Activated naive CD4-positive, alpha-beta T cell treated with anti-CD3 and anti-CD28 coated beads, Interleukin-2, amount 10 ng/mL, durations not matched to agents 7 days and 5 days (primary cell): ENCODE data around the gene PRR18.

Source experiments
- CTCF ChIA-PET: fragments of 350-600 bp; sonication (Branson Sonifier 250); formaldehyde crosslinking; loops from one replicate; lab custom pipeline; 2021; ENCODE audit warnings: antibody characterized with exemption; lab: Charles Lee
- DNase-seq: peaks from one replicate; pipeline ENCODE4 v3.0.0-alpha.2; 2020
- H3K27ac Mint-ChIP-seq: one replicate; pipeline ENCODE4 v1.8.0; 2021; ENCODE audit warnings: mild to moderate bottlenecking, moderate library complexity, mixed read lengths
- H3K27me3 Mint-ChIP-seq: one replicate; pipeline ENCODE4 v1.8.0; 2021; ENCODE audit warnings: mild to moderate bottlenecking, mixed read lengths
- H3K36me3 Mint-ChIP-seq: one replicate; pipeline ENCODE4 v1.8.0; 2021; ENCODE audit warnings: mixed read lengths
- H3K4me1 Mint-ChIP-seq: one replicate; pipeline ENCODE4 v1.8.0; 2021; ENCODE audit warnings: mixed read lengths
- H3K4me3 Mint-ChIP-seq: one replicate; pipeline ENCODE4 v1.8.0; 2021; ENCODE audit warnings: mild to moderate bottlenecking, moderate library complexity, mixed read lengths
- H3K9me3 Mint-ChIP-seq: one replicate; pipeline ENCODE4 v1.8.0; 2021; ENCODE audit warnings: mixed read lengths

The PRR18 gene

DNA sequence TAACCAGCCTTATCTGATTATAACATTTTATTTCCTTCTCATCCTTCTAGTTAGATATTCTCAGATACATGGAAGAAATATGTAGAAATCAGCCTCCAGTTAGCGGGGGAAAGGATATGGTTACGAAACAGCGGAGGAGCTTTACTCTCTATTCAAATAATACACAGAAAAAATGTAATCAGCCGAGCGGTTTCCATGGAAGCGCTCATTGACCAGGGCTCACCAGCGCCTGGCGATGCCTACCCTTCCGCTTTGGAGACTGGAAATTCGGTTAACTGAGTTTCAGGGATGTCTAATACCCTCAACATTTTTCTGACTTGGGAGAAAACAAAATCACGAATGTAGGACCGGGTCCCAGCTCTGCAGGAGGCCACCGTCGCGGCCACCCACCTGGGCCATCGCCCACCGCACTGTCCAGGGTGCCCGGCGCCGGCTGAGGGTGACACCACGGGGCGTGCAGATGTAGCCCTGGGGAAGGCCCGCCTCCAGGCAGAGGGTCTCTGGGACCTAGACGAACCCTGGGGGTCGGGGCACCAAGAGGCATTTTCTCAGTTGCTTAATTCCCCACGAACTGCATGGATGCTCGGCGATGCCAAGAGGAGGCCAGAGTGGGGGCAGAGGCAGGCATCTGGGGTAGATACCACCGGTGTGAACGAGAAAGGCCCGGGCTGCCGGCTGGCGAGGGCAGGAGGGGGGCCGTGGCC, 1.7 kb downstream of the PRR18 start:
- Mint-ChIP-seq H3K9me3 (no peaks in the 10 kb centered on the region), H3K27me3 (peaks cover 73% of the 10 kb centered on the region), H3K27ac (no peak overlapping the region), H3K36me3 (no peaks in the 10 kb centered on the region), H3K4me3 (peak overlapping the region; percentile 38), H3K4me1 (peaks cover 3% of the 10 kb centered on the region)
- no peak for DNase-seq
- CTCF ChIA-PET, result interaction anchor here (0.6 to 1.0 kb wide), 2 partner anchors 19 to 132 kb away, joined by 3 read pairs; no protein-coding TSS in a partner anchor

DNA sequence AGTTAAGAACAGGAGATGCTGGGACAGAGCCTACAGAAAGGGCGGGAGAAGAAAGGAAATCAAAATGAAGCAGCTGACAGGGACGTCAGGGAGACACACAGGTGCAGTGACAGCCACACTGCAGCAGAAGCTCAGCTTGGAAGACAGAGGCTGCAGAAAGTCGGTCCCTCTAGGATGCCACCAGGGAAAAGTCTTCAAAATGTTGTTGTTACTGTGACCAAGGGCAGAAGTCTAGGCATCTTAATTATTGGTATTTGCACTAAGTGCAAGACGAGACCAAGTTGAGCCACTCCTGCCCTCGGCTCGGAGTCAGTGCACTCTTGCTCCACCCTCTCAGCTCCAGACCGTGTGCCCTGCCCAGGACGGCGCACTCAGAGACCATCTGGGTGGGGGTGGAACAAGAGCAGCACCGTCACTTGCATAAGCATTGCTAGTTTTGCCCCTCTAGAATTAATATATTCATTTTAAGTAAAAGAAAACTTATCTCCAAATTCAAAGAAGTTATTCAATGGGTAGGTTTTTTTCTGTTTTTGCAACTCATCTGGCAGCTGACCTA, 2.6 kb downstream of the PRR18 start:
- Mint-ChIP-seq H3K4me1 (peaks cover 3% of the 10 kb centered on the region), H3K36me3 (no peaks in the 10 kb centered on the region), H3K27ac (no peak overlapping the region), H3K27me3 (peaks cover 69% of the 10 kb centered on the region), H3K9me3 (no peaks in the 10 kb centered on the region), H3K4me3 (no peak overlapping the region)
- CTCF ChIA-PET, result interaction anchor here (1.0 to 1.7 kb wide), 2 partner anchors 8 to 133 kb away, joined by 3 to 8 read pairs; no protein-coding TSS in a partner anchor
- DNase-seq, result no peak

DNA sequence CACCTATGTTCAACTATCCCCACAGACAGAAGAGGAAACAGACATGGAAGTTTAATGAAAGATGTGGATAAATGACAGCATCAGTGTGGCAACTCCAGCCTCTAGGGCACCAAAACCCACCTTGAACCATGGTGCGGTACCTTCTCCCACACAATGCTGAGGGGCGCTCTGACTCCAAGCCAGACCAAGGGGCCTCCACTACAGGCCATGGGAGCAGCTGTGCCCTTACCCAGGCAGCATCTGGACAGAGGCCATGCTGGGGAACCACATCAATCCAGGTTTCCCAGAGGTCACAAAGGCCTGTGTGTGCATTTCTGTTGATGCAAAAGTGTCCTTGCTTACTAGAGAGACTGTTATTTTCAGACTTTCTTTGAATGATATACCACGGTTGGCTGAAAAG, 4.1 kb downstream of the PRR18 start:
- DNase-seq, result no peak

GRCh38 chr6:166301611-166302529, 6.3 kb downstream of the PRR18 start:
- peaks cover 3% of the 10 kb centered on the region for H3K4me1 Mint-ChIP-seq
- no peak overlapping the region for H3K27ac Mint-ChIP-seq
- DNase-seq, result no peak
- peaks cover 44% of the 10 kb centered on the region for H3K27me3 Mint-ChIP-seq
- no peaks in the 10 kb centered on the region for H3K36me3 Mint-ChIP-seq
- no peak overlapping the region for H3K4me3 Mint-ChIP-seq
- CTCF ChIA-PET, result interaction anchor here (0.7 kb wide), 1 partner anchor 80 kb away, joined by 3 read pairs; no protein-coding TSS in a partner anchor
- no peaks in the 10 kb centered on the region for H3K9me3 Mint-ChIP-seq

More for the DNA sequence above, 4.1 kb downstream of the PRR18 start:
- H3K27ac Mint-ChIP-seq, result no peak overlapping the region
- peaks cover 53% of the 10 kb centered on the region for H3K27me3 Mint-ChIP-seq
- no peaks in the 10 kb centered on the region for H3K36me3 Mint-ChIP-seq
- H3K4me1 Mint-ChIP-seq, result peaks cover 3% of the 10 kb centered on the region
- H3K4me3 Mint-ChIP-seq, result no peak overlapping the region
- CTCF ChIA-PET, result interaction anchor here (1.2 to 1.7 kb wide), 2 partner anchors 9 to 75 kb away, joined by 3 to 8 read pairs; no protein-coding TSS in a partner anchor
- no peaks in the 10 kb centered on the region for H3K9me3 Mint-ChIP-seq

GRCh38 chr6:166300357-166300987, 7.7 kb downstream of the PRR18 start:
- Mint-ChIP-seq H3K36me3 (no peaks in the 10 kb centered on the region), H3K4me1 (no peaks in the 10 kb centered on the region), H3K4me3 (no peak overlapping the region), H3K27me3 (peaks cover 44% of the 10 kb centered on the region), H3K27ac (no peak overlapping the region), H3K9me3 (no peaks in the 10 kb centered on the region)
- DNase-seq, result no peak
- CTCF ChIA-PET, result interaction anchor here (0.7 to 1.3 kb wide), 2 partner anchors 20 to 53 kb away, joined by 3 read pairs; no protein-coding TSS in a partner anchor

GRCh38 chr6:166297606-166298005, 10.6 kb downstream of the PRR18 start:
- Mint-ChIP-seq H3K36me3 (no peaks in the 10 kb centered on the region), H3K4me1 (peaks cover 2% of the 10 kb centered on the region), H3K9me3 (no peaks in the 10 kb centered on the region), H3K27me3 (peaks cover 50% of the 10 kb centered on the region), H3K27ac (no peak overlapping the region), H3K4me3 (no peak overlapping the region)
- no peak for DNase-seq
- CTCF ChIA-PET, result no interaction called here

GRCh38 chr6:166296035-166296883, 11.9 kb downstream of the PRR18 start:
- H3K4me1 Mint-ChIP-seq, result peaks cover 2% of the 10 kb centered on the region
- no peak overlapping the region for H3K27ac Mint-ChIP-seq
- H3K27me3 Mint-ChIP-seq, result peaks cover 57% of the 10 kb centered on the region
- CTCF ChIA-PET, result no interaction called here
- no peak for DNase-seq
- no peak overlapping the region for H3K4me3 Mint-ChIP-seq
- H3K36me3 Mint-ChIP-seq, result no peaks in the 10 kb centered on the region
- H3K9me3 Mint-ChIP-seq, result no peaks in the 10 kb centered on the region

GRCh38 chr6:166293731-166294584, 14.2 kb downstream of the PRR18 start:
- Mint-ChIP-seq H3K36me3 (no peaks in the 10 kb centered on the region), H3K4me1 (peaks cover 2% of the 10 kb centered on the region), H3K27me3 (peaks cover 67% of the 10 kb centered on the region), H3K27ac (no peak overlapping the region), H3K9me3 (no peaks in the 10 kb centered on the region), H3K4me3 (no peak overlapping the region)
- no peak for DNase-seq
- CTCF ChIA-PET, result no interaction called here

DNA sequence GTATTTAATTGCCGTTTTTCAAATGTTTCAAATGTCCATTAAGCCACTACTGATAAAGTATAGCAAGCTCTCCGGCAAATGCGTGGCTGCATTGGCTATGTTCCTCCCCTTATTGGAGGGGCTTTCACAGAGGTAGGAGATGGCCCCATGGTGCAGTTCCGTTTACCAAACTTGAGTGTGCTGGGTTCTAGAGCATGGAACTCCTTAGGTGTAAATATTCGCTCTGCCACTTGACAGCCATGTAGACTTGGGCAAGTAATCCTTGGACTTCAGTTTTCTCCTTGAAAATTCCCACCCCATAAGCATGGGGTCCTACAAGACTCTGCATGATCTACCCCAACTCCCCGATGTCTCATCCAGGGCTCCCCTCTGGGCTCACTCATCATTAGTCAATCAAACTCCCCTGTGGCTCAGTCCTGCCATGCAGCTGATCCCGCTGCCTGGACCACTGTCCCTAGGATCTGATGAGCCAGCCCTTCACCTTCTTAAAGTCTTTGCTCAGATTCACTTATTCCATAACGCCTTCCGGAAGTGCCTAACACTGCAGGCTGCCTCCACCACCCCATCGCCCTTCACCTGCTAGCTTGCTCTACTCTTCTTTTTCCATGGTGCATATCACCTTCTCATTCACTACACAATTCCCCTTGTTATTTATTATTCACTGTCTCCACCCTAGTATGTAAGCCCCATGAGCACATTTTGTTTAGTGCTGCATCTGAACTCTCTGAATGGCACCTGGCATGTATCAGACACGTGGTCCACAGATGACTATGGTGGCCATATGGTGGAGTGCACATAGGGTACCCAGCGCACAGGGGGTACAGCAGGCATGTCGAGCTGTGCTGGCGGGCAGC, 18.8 kb downstream of the PRR18 start:
- Mint-ChIP-seq H3K27me3 (peaks cover 44% of the 10 kb centered on the region), H3K4me1 (no peaks in the 10 kb centered on the region), H3K27ac (no peak overlapping the region), H3K9me3 (no peaks in the 10 kb centered on the region), H3K4me3 (no peak overlapping the region), H3K36me3 (no peaks in the 10 kb centered on the region)
- peak; percentile 32 for DNase-seq
- CTCF ChIA-PET, result interaction anchor here (0.8 to 1.2 kb wide), 2 partner anchors 92 to 111 kb away, joined by 5 read pairs; no protein-coding TSS in a partner anchor

GRCh38 chr6:166286839-166287271, 21.3 kb downstream of the PRR18 start:
- H3K27me3 Mint-ChIP-seq, result peaks cover 34% of the 10 kb centered on the region
- no peak overlapping the region for H3K27ac Mint-ChIP-seq
- no peak for DNase-seq
- H3K36me3 Mint-ChIP-seq, result no peaks in the 10 kb centered on the region
- no peak overlapping the region for H3K4me3 Mint-ChIP-seq
- CTCF ChIA-PET, result no interaction called here
- H3K4me1 Mint-ChIP-seq, result no peaks in the 10 kb centered on the region
- no peaks in the 10 kb centered on the region for H3K9me3 Mint-ChIP-seq

- no peak for DNase-seq
- no peaks in the 10 kb centered on the region for H3K4me1 Mint-ChIP-seq
- peaks cover 36% of the 10 kb centered on the region for H3K27me3 Mint-ChIP-seq
- no peak overlapping the region for H3K4me3 Mint-ChIP-seq
- no peak overlapping the region for H3K27ac Mint-ChIP-seq
- H3K9me3 Mint-ChIP-seq, result no peaks in the 10 kb centered on the region
- H3K36me3 Mint-ChIP-seq, result no peaks in the 10 kb centered on the region
- CTCF ChIA-PET, result interaction anchor here (2.4 kb wide), 1 partner anchor 9 kb away, joined by 8 read pairs; no protein-coding TSS in a partner anchor
These were observed 23.0 kb downstream of the PRR18 start for GRCh38 chr6:166285233-166285632.
